ENCODE data around the gene CERS4.
A peak's percentile ranks its signal among the peaks of the same experiment; 100 is the strongest.
"Not testable (repeated sequence)": the region's sequence is repeated elsewhere in the genome, so short reads cannot be mapped to it uniquely, and the experiment has no call there.

The CERS4 gene

DNA sequence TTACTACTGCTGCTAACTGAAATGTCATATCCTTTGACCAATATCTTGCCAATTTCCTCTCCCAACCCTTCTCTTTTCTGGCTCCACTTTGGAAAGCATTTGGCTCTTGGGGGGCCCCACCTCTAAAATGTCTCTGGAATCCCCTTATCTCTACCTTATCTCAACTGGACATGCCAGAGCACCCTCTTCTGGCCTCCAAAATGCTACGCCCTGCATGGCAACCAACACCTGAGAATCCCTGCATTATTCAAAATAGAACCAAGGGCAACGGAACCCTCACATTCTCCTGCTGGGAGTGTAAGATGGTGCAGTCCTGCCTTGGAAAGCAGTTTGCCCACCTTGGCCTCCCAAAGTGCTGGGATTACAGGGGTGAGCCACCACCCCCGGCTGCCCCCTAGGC, 35.3 kb downstream of the CERS4 start:
- DNase-seq = no peak

- DNase-seq = no peak
Measured at GRCh38 chr19:8245869-8246835, 37.0 kb downstream of the CERS4 start.

GRCh38 chr19:8247129-8247890, 38.1 kb downstream of the CERS4 start:
- DNase-seq = not testable (repeated sequence)

- DNase-seq = no peak
Measured at GRCh38 chr19:8248348-8249328, 39.5 kb downstream of the CERS4 start.

- DNase-seq = no peak
Measured at GRCh38 chr19:8250596-8250995, 41.4 kb downstream of the CERS4 start.

GRCh38 chr19:8251025-8251472, 41.9 kb downstream of the CERS4 start:
- DNase-seq = no peak

DNA sequence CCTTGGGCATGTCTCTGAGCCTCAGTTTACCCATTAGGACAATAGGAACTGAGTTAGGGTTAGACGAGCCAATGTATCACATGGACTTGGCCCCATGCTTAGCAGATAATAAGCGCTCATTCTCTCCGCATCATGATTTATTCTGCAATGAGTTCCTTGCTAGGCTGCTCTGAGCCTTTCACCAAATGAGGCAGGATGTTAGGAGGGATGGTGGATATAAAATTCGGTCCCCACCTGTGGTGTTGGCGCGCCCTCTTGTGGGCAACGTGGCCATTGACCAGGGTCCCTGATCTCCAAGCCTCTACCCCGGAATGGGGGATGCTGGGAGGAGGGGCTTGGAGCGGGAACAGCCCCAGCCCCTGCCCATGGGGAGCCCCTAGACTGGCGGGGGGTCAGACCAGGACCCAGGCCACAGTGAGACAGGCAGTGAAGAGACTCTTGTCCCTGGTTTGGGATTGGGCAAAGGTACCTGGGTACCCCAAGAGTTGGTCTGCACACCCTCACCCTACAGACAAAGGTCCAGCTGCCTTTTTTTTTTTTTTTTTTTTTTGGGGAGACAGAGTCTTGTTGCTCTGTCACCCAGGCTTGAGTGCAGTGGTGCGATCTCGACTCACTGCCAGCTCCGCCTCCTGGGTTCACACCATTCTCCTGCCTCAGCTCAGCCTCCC, 43.9 kb downstream of the CERS4 start:
- DNase-seq = peak; percentile 85

DNA sequence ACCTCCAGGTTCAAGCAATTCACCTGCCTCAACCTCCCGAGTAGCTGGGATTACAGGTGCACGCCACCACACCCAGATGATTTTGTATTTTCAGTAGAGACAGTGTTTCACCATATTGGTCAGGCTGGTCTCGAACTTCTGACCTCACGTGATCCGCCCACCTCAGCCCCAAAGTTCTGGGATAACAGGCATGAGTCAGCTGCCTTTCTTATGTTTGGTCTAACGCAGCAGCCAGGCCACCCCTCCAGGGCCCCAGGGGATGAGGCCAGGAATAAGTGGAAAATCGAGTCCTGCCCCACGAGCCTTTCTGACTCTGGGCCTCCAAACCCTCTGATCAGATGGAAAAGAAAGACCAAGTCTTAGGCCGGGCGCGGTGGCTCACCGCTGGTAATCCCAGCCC, 44.5 kb downstream of the CERS4 start:
- no peak for DNase-seq

GRCh38 chr19:8254286-8255001, 45.3 kb downstream of the CERS4 start:
- DNase-seq = no peak

DNA sequence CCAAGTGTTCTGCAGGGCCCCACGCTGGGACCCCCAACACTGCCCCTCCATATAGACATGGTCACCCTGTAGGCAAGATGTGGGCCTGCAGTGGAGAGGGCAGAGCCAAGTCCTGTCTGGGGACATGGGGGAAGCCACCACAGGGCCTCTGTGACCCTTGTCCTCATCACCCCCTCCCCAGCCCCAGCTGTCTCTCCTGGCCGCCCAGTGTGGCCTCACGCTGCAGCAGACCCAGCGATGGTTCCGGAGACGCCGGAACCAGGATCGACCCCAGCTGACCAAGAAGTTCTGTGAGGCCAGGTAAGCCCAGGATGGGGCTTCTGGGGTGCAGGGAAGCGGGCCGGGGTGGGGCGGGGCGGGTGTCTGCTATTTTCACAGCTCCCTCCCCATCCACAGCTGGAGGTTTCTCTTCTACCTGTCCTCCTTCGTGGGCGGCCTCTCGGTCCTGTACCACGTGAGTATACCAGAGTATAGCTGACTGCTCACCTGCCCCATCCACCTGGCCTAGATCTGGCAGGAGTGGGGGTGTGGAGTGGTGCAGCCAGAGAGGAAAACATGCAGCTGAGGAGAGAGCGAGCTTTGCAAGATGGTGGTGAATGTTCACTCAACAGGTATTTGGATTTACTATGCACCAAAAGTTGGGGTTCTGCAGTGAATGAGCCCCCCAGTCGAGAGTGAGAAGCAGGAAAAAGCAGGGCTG, 46.4 kb downstream of the CERS4 start:
- no peak for DNase-seq

- no peak for DNase-seq
Measured at GRCh38 chr19:8256276-8257051, 47.3 kb downstream of the CERS4 start.

DNA sequence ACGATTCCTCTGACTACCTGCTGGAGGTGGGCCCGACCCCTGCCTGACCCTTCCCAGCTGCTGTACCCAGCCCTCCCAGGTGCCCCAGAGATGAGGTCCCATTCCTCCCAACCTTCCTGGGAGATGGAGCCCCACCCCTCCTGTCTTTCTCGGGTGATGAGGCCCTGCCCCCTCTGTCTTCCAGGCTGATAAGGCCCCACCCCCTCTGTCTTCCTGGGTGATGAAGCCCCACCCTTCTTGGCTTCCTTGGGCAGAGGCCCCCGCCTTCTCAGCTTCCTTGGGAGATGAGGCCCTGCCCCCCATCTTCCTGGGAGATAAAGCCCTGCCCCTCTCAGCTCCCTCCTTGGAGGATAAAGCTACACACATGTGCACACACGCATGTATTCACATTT, 47.9 kb downstream of the CERS4 start:
- no peak for DNase-seq

GRCh38 chr19:8259142-8259921, 50.2 kb downstream of the CERS4 start:
- no peak for DNase-seq

- DNase-seq = no peak
Measured at GRCh38 chr19:8259922-8260247, 50.7 kb downstream of the CERS4 start.

- no peak for DNase-seq
Measured at GRCh38 chr19:8261347-8261746, 52.2 kb downstream of the CERS4 start.

DNA sequence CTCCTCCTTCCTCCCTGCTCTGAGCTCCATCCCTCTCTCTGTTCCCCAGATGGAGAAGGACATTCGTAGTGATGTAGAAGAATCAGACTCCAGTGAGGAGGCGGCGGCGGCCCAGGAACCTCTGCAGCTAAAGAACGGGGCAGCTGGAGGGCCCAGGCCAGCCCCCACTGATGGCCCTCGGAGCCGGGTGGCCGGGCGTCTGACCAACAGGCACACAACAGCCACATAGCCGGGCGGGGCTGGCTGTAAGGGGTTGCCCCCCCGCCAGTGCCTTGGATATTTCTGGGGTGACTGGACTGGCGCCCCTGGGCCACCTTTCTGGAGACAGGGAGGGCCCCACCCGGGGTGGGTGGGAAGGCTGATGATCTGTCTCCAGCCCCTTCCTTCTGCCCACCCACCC, 52.7 kb downstream of the CERS4 start:
- no peak for DNase-seq

GRCh38 chr19:8262431-8262830, 53.3 kb downstream of the CERS4 start:
- no peak for DNase-seq

DNA sequence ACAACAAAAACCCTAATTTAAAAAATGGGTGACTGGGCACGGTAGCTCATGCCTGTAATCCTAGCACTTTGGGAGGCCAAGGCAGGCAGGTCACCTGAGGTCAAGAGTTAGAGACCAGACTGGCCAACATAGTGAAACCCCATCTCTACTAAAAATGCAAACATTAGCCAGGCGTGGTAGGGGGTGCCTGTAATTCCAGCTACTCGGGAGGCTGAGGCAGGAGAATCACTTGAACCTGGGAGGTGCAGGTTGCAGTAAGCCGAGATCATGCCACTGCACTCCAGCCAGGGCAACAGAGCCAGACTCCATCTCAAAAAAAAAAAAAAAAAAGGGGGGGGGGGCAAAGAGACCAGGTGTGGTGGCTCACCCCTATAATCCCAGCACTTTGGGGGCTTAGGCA, 55.1 kb downstream of the CERS4 start:
- DNase-seq = not testable (repeated sequence)

- DNase-seq = no peak
Measured at GRCh38 chr19:8265872-8266271, 56.7 kb downstream of the CERS4 start.

Measured in CD4-positive, alpha-beta T cell treated with Interleukin-10 for 1 hour (primary cell).